ENCODE measurements around the gene FNTB. TPM values are rescaled to one million over a fixed set of nuclear protein-coding genes. Genes with fewer than 3 reads are reported as not detected.

The FNTB gene
- total RNA-seq, 1 experiment from 2014 or later = 26.7 TPM

DNA sequence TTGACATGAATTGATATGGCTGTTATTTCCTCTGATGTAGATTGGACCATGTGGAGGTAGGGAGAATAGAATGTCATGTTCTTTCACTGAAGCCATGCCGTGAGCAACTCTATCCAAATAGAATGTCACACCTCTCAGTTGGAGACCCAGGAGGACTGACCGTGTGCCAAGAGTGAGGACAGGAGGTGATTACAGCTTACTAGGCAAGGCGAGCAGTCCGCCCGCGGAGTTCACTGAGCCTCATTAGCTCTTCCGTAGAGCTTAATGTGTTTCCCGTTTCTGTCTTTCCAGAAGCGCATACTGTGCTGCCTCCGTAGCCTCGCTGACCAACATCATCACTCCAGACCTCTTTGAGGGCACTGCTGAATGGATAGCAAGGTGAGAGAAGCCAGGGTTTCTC, 45.6 kb downstream of the FNTB start (continued):
- TF ChIP-seq REST (IDR thresholded peaks at IDR 0.05; ENCODE audit: low read depth) (no peak), CEBPB (IDR thresholded peaks at IDR 0.05; ENCODE audit: low read depth) (no peak), SP1 (IDR thresholded peaks at IDR 0.05; ENCODE audit: low read depth) (no peak), FOSL1 (IDR thresholded peaks at IDR 0.05; ENCODE audit: low read depth) (no peak), POLR2A (IDR thresholded peaks at IDR 0.05; ENCODE audit: borderline replicate concordance, extremely low read depth, insufficient read depth, insufficient read length) (no peak), JUND (IDR thresholded peaks at IDR 0.05) (no peak), TCF7L2 (IDR thresholded peaks at IDR 0.05; ENCODE audit: borderline replicate concordance, extremely low read depth, insufficient read depth, insufficient read length) (no peak), ZFX (IDR thresholded peaks at IDR 0.05) (no peak), EGR1 (IDR thresholded peaks at IDR 0.05; ENCODE audit: low read depth) (no peak)

GRCh38 chr14:65033181-65033580, 46.5 kb downstream of the FNTB start:
- ChIA-PET POLR2A (no interaction called here), CTCF (no interaction called here), RAD21 (ENCODE audit: low non-redundant PET in 1 of 2, low total read pairs in 2 of 2, uncharacterized antibody in 2 of 2, unreplicated experiment in 2 of 2) (no interaction called here)
- Histone ChIP-seq H3K4me3 (replicated peaks in 1 of 2; ENCODE audit: low read depth in 1 of 2, low read length in 2 of 2) (no peak overlapping the region), H2AFZ (ENCODE audit: low read depth, low read length, poor library complexity, severe bottlenecking) (no peak overlapping the region), H3K9me3 (ENCODE audit: control insufficient read depth in 1 of 2, insufficient read depth in 1 of 2, low read depth in 1 of 2, low read length in 2 of 2) (no peaks in the 10 kb centered on the region), H3K36me3 (ENCODE audit: control insufficient read depth in 1 of 2, insufficient read depth in 2 of 2, low read length in 2 of 2) (peaks cover 13 to 20% of the 10 kb centered on the region in 2 experiments; a peak in 3 of 4 replicates), H3K4me2 (ENCODE audit: low read length) (no peak overlapping the region), H3K27me3 (ENCODE audit: insufficient read depth, low read length) (no peaks in the 10 kb centered on the region), H3K4me1 (ENCODE audit: control insufficient read depth in 1 of 2, insufficient read depth in 2 of 2, low read length in 2 of 2) (no peaks in the 10 kb centered on the region), H4K20me1 (ENCODE audit: insufficient read depth) (no peaks in the 10 kb centered on the region), H3K9me2 (ENCODE audit: insufficient read depth) (no peaks in the 10 kb centered on the region), H3K27ac (ENCODE audit: low read depth, low read length) (no peak overlapping the region), H3K9ac (ENCODE audit: low read length) (no peak overlapping the region), H3K79me2 (ENCODE audit: insufficient read depth, low read length) (no peaks in the 10 kb centered on the region)
- TF ChIP-seq EGR1 (IDR thresholded peaks at IDR 0.05; ENCODE audit: low read depth) (no peak), ZNF274 (IDR thresholded peaks at IDR 0.05; ENCODE audit: low read depth, low read length) (no peak), SRF (IDR thresholded peaks at IDR 0.05; ENCODE audit: low read depth) (no peak), ELF1 (IDR thresholded peaks at IDR 0.05; ENCODE audit: borderline replicate concordance, low read depth) (no peak), JUND (IDR thresholded peaks at IDR 0.05) (no peak), POLR2AphosphoS5 (IDR thresholded peaks at IDR 0.05; ENCODE audit: low read depth, low read length) (no peak), MAX (IDR thresholded peaks at IDR 0.05) (no peak), REST (IDR thresholded peaks at IDR 0.05; ENCODE audit: low read depth) (no peak), SIN3A (IDR thresholded peaks at IDR 0.05; ENCODE audit: low read depth) (no peak), EZH2phosphoT487 (IDR thresholded peaks at IDR 0.05; ENCODE audit: borderline replicate concordance) (no peak)
- no TSS peak for BruUV-seq (replicated peaks)
- ATAC-seq (no peak), DNase-seq (ENCODE audit: low read depth, low spot score) (no peak)
- intact Hi-C loops (cut with micrococcal nuclease) = no loop called here
